PC-3 (cell line): Measurements from ENCODE around the gene NRG3. TPM values are rescaled to one million over a fixed set of nuclear protein-coding genes. Genes with fewer than 3 reads are reported as not detected.

Experiments
- ATAC-seq: fragments of 200-7000 bp; cut with Tn5 transposase; 2 replicates; pipeline ENCODE4 v1.9.1; 2020; ENCODE audit warnings: mild to moderate bottlenecking, moderate library complexity
- BruUV-seq: library from RNA; stranded (reverse); fragments of 400-500 nt; replicated peaks from 2 replicates; lab custom pipeline; 2021; lab: Mats Ljungman, UMichigan
- CTCF ChIA-PET: fragments of 300-600 bp; sonication (Branson Sonifier 250); formaldehyde crosslinking; loops from one replicate; lab custom pipeline; 2022; ENCODE audit warnings: antibody characterized with exemption; lab: Charles Lee
- POLR2A ChIA-PET: fragments of 300-600 bp; sonication (Branson Sonifier 250); formaldehyde crosslinking; loops from one replicate; lab custom pipeline; 2022; ENCODE audit warnings: antibody characterized with exemption; ENCODE audit not compliant: unreplicated experiment; lab: Charles Lee
- DNase-seq: peaks from one replicate; pipeline ENCODE4 v3.0.0-alpha.2; 2015
- H2AFZ ChIP-seq: fragments of 300-600 bp; sonication (generic); 2 replicates; pipeline ENCODE4 v1.6.0; 2016; ENCODE audit warnings: antibody characterized with exemption, low read length
- H3F3A ChIP-seq: fragments of 300-600 bp; sonication (generic); one replicate; pipeline ENCODE4 v1.6.0; 2017; ENCODE audit warnings: antibody characterized with exemption, low read length, control low read depth, mild to moderate bottlenecking; ENCODE audit not compliant: unreplicated experiment
- H3K27ac ChIP-seq: fragments of 300-600 bp; sonication (generic); 2 replicates; pipeline ENCODE4 v1.5.1; 2016; ENCODE audit warnings: mild to moderate bottlenecking, low read length
- H3K27me3 ChIP-seq: fragments of 300-600 bp; sonication (generic); 2 replicates; pipeline ENCODE4 v1.6.1; 2016; ENCODE audit warnings: low read length, mixed read lengths
- H3K36me3 ChIP-seq: fragments of 300-600 bp; sonication (generic); 2 replicates; pipeline ENCODE4 v1.6.1; 2016; ENCODE audit warnings: low read depth, mixed run types, low read length, mixed read lengths
- H3K4me1 ChIP-seq: fragments of 300-600 bp; sonication (generic); 2 replicates; pipeline ENCODE4 v1.5.1; 2016; ENCODE audit warnings: low read length; ENCODE audit not compliant: insufficient read depth
- H3K4me2 ChIP-seq: fragments of 300-600 bp; sonication (generic); 2 replicates; pipeline ENCODE4 v1.6.0; 2016; ENCODE audit warnings: low read length
- H3K4me3 ChIP-seq: fragments of 300-600 bp; sonication (generic); 2 replicates; pipeline ENCODE4 v1.5.1; 2016; ENCODE audit warnings: mild to moderate bottlenecking, low read length, mixed read lengths
- H3K79me2 ChIP-seq: fragments of 300-600 bp; sonication (generic); 2 replicates; pipeline ENCODE4 v1.6.1; 2017; ENCODE audit warnings: low read length, mixed read lengths
- H3K9ac ChIP-seq: fragments of 300-600 bp; sonication (generic); 2 replicates; pipeline ENCODE4 v1.6.0; 2016; ENCODE audit warnings: mild to moderate bottlenecking, low read length
- H3K9me2 ChIP-seq: fragments of 300-600 bp; sonication (generic); replicated peaks from 2 replicates; pipeline ENCODE4 v1.6.1; 2016; ENCODE audit warnings: mixed run types, low read length, mixed read lengths
- H3K9me3 ChIP-seq: fragments of 300-600 bp; sonication (generic); 2 replicates; pipeline ENCODE4 v1.6.1; 2016; ENCODE audit warnings: low read length, mixed read lengths
- H4K20me1 ChIP-seq: fragments of 300-600 bp; sonication (generic); 2 replicates; pipeline ENCODE4 v1.6.1; 2016; ENCODE audit warnings: low read length, mixed read lengths
- EZH2 ChIP-seq: fragments of 300-600 bp; sonication (generic); IDR thresholded peaks from one replicate; pipeline ENCODE4 v1.6.1; 2017; ENCODE audit warnings: antibody characterized with exemption, mild to moderate bottlenecking, low read length; ENCODE audit not compliant: unreplicated experiment
- EZH2phosphoT487 ChIP-seq: fragments of 300-600 bp; sonication (generic); IDR thresholded peaks from 2 replicates; pipeline ENCODE4 v1.6.1; 2018; ENCODE audit warnings: mild to moderate bottlenecking, antibody characterized with exemption, low read length, borderline replicate concordance
- intact Hi-C: fragments of 100-400 bp; cut with micrococcal nuclease; formaldehyde crosslinking; loops from 2 replicates; pipeline ENCODE4 v1.9.0; 2023
- total RNA-seq: library from RNA; depleted of rRNA; stranded (reverse); fragments of >200 nt; gene quantifications from 2 replicates; pipeline ENCODE4 v1.2.3, GENCODE V29; 2014
- TF ChIP-seq, protein P1 (sequence below): fragments of 300-600 bp; sonication (generic); conservative IDR thresholded peaks from 2 replicates; pipeline ENCODE4 v1.5.1; 2017; ENCODE audit warnings: antibody characterized with exemption, low read depth, mild to moderate bottlenecking, low read length

The NRG3 gene
- total RNA-seq, 1 experiment from 2014 or later, result not detected

DNA sequence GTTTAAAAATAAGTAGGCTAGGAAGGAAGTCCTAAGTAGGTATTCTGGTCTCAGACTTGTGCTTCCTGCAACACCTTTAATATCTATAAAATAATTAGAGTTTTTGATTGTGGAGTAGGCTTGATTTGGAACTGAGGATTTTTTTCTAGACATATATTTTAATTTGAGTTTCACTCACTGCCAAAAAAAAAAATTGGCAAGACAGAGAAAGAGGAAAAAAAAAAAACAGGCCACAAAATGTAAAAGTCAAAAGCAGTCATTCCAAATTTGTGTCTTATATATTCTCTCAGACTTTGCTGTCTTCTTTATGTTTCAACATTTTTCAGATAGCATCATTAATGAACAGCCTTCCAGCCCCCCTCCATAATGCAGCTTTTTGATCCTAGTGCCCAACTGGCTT lies 346.1 kb downstream of the NRG3 start:
- H2AFZ ChIP-seq, result no peak overlapping the region
- no peak overlapping the region for H3K27ac ChIP-seq
- H3K27me3 ChIP-seq, result no peaks in the 10 kb centered on the region
- no peaks in the 10 kb centered on the region for H3K36me3 ChIP-seq
- H3K9ac ChIP-seq, result no peak overlapping the region
- no peaks in the 10 kb centered on the region for H3F3A ChIP-seq
- no TSS peak for BruUV-seq
- H3K4me3 ChIP-seq, result no peak overlapping the region
- no peaks in the 10 kb centered on the region for H3K79me2 ChIP-seq
- no peaks in the 10 kb centered on the region for H3K9me2 ChIP-seq
- H3K4me2 ChIP-seq, result no peak overlapping the region
- intact Hi-C loops, result no loop called here
- no peaks in the 10 kb centered on the region for H3K4me1 ChIP-seq
- DNase-seq (no peak), ATAC-seq (no peak)
- CTCF ChIA-PET, result interaction anchor here (0.7 kb wide), 1 partner anchor 1741 kb away, joined by 4 read pairs; no protein-coding TSS in a partner anchor
- no peaks in the 10 kb centered on the region for H4K20me1 ChIP-seq
- TF ChIP-seq EZH2phosphoT487 (no peak), EZH2 (no peak)
- TF ChIP-seq, protein P1, sequence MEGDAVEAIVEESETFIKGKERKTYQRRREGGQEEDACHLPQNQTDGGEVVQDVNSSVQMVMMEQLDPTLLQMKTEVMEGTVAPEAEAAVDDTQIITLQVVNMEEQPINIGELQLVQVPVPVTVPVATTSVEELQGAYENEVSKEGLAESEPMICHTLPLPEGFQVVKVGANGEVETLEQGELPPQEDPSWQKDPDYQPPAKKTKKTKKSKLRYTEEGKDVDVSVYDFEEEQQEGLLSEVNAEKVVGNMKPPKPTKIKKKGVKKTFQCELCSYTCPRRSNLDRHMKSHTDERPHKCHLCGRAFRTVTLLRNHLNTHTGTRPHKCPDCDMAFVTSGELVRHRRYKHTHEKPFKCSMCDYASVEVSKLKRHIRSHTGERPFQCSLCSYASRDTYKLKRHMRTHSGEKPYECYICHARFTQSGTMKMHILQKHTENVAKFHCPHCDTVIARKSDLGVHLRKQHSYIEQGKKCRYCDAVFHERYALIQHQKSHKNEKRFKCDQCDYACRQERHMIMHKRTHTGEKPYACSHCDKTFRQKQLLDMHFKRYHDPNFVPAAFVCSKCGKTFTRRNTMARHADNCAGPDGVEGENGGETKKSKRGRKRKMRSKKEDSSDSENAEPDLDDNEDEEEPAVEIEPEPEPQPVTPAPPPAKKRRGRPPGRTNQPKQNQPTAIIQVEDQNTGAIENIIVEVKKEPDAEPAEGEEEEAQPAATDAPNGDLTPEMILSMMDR, result no peak
- no peaks in the 10 kb centered on the region for H3K9me3 ChIP-seq
- POLR2A ChIA-PET, result no interaction called here

DNA sequence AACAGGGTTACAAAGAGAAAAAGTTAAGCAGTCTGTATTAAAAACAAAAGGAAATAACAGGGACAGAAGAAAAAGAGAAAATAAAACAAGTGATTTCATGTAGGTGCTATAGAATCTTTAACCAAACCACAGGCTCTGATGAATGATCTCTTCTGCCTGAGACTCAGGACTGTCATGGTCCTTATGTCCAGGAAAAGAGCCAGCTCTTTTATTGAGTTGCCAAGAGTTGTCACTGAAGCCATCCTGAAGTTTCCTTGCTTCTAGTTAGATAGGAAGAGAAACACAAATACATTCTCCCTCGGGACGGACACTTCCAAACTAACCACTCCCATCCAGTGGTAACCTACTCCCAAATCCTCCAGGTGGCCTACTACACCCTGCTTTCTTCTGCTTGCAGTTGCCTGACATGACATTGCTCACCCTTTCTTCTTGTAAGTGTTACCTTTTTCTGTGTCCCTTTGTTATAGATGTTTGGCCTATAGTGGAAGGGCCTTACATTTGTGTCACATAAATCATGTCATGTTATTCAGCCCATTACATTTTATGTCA lies 346.7 kb downstream of the NRG3 start:
- TF ChIP-seq, protein P1, result no peak
- TF ChIP-seq EZH2 (no peak), EZH2phosphoT487 (no peak)
- Histone ChIP-seq H3K79me2 (no peaks in the 10 kb centered on the region), H3K9me3 (no peaks in the 10 kb centered on the region), H3K9me2 (no peaks in the 10 kb centered on the region), H3K4me3 (no peak overlapping the region), H3K27me3 (no peaks in the 10 kb centered on the region), H3K4me1 (no peaks in the 10 kb centered on the region), H3F3A (no peaks in the 10 kb centered on the region), H3K36me3 (no peaks in the 10 kb centered on the region), H3K27ac (no peak overlapping the region), H4K20me1 (no peaks in the 10 kb centered on the region), H2AFZ (no peak overlapping the region), H3K4me2 (no peak overlapping the region), H3K9ac (no peak overlapping the region)
- CTCF ChIA-PET, result interaction anchor here (0.7 kb wide), 1 partner anchor 1741 kb away, joined by 4 read pairs; no protein-coding TSS in a partner anchor
- DNase-seq, result no peak
- no TSS peak for BruUV-seq
- POLR2A ChIA-PET, result no interaction called here
- intact Hi-C loops, result no loop called here
- ATAC-seq, result no peak

DNA sequence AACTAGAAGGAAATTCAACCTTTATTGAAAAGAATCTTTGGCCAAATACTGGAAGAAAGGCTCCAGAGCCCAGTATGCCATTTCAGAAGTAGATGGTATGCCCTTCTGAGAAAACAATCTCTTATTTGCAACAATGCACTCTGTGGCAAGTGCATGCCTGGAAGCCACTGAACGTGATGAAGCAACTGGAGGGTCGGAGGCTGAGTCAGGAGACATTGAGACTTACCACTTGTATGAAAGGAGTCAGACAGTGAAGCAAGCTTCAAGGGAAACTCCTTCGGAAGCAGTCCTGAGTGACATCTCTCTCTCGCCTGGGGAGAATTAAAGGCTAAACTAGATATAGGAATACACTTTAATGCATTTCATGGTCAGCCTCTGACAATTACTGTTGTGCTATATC lies 353.7 kb downstream of the NRG3 start:
- no peaks in the 10 kb centered on the region for H3K27me3 ChIP-seq
- intact Hi-C loops, result no loop called here
- H3K79me2 ChIP-seq, result no peaks in the 10 kb centered on the region
- ChIA-PET CTCF (no interaction called here), POLR2A (no interaction called here)
- TF ChIP-seq, protein P1, result no peak
- TF ChIP-seq EZH2phosphoT487 (no peak), EZH2 (no peak)
- BruUV-seq, result no TSS peak
- no peaks in the 10 kb centered on the region for H3K9me2 ChIP-seq
- no peak overlapping the region for H3K4me2 ChIP-seq
- no peaks in the 10 kb centered on the region for H3F3A ChIP-seq
- no peak overlapping the region for H3K4me3 ChIP-seq
- no peaks in the 10 kb centered on the region for H4K20me1 ChIP-seq
- H3K4me1 ChIP-seq, result no peaks in the 10 kb centered on the region
- H3K9ac ChIP-seq, result no peak overlapping the region
- no peak for ATAC-seq
- DNase-seq, result no peak
- H3K36me3 ChIP-seq, result no peaks in the 10 kb centered on the region
- H2AFZ ChIP-seq, result no peak overlapping the region
- no peaks in the 10 kb centered on the region for H3K9me3 ChIP-seq
- no peak overlapping the region for H3K27ac ChIP-seq
